IgD-negative memory B cell (primary cell): ENCODE measurements around the gene AMDHD1. TPM values are rescaled to one million over a fixed set of nuclear protein-coding genes. Genes with fewer than 3 reads are reported as not detected.
A peak's percentile ranks its signal among the peaks of the same experiment; 100 is the strongest.
"Not testable (repeated sequence)": the region's sequence is repeated elsewhere in the genome, so short reads cannot be mapped to it uniquely, and the experiment has no call there.

ENCODE experiments used
- H3K27ac Mint-ChIP-seq, 3 donors: one replicate each; pipeline ENCODE4 v1.8.0; 2020 to 2022; ENCODE audit warnings: mild to moderate bottlenecking in 3 of 3, mixed read lengths in 3 of 3, moderate library complexity in 1 of 3
- H3K27me3 Mint-ChIP-seq: one replicate; pipeline ENCODE4 v1.8.0; 2021; ENCODE audit warnings: mixed read lengths
- H3K36me3 Mint-ChIP-seq: one replicate; pipeline ENCODE4 v1.8.0; 2020; ENCODE audit warnings: mild to moderate bottlenecking, mixed read lengths
- H3K4me1 Mint-ChIP-seq, 3 donors: one replicate each; pipeline ENCODE4 v1.8.0; 2020 to 2022; ENCODE audit warnings: mixed read lengths in 3 of 3, mild to moderate bottlenecking in 1 of 3
- H3K4me3 Mint-ChIP-seq, 4 donors: one replicate each; pipeline ENCODE4 v1.8.0; 2020 to 2022; ENCODE audit warnings: mild to moderate bottlenecking in 4 of 4, mixed read lengths in 4 of 4, moderate library complexity in 3 of 4
- H3K9me3 Mint-ChIP-seq, 3 donors: one replicate each; pipeline ENCODE4 v1.8.0; 2020 to 2021; ENCODE audit warnings: mixed read lengths in 3 of 3, mild to moderate bottlenecking in 1 of 3
- polyA plus RNA-seq: library from polyadenylated mRNA; unstranded; fragments of 300-500 nt; fragmentation: Illumina TruSeq; gene quantifications from one replicate; pipeline ENCODE4 v1.2.3, GENCODE V29; 2021

The AMDHD1 gene
- polyA plus RNA-seq, 1 donor from 2014 or later = 2.7 TPM

- Mint-ChIP-seq H3K4me1 (peaks cover 0 to 2% (median 0%) of the 10 kb centered on the region in 3 donors), H3K27me3 (no peaks in the 10 kb centered on the region), H3K27ac (no peak overlapping the region), H3K36me3 (peaks cover 2% of the 10 kb centered on the region), H3K9me3 (peaks cover 0 to 4% (median 0%) of the 10 kb centered on the region in 3 donors), H3K4me3 (peak overlapping the region in 1 of 4 donors; percentile 30)
Measured at GRCh38 chr12:95951515-95951914, 8.4 kb downstream of the AMDHD1 start.

DNA sequence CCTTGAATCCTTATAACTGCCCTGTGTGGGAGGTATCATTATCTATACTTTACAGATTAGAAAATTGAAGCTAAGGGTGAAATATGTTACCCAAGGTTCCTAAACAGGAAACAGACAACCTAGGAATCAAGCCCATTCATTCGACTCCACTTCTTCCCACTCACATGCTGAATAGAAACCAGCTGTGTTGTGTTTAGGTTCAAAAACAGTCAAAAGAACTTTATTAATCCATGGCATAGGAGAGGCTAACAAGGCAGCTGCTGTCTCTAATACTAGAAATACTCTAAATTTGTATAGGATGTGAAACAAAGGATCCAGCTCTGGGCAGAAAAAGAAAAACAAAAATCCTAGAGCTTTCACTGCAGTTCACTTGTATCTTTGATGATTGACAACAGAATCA is 9.9 kb downstream of the AMDHD1 start:
- peaks cover 0 to 4% (median 0%) of the 10 kb centered on the region in 3 donors for H3K9me3 Mint-ChIP-seq
- peaks cover 2% of the 10 kb centered on the region for H3K36me3 Mint-ChIP-seq
- no peak overlapping the region for H3K4me3 Mint-ChIP-seq
- H3K27ac Mint-ChIP-seq = no peak overlapping the region
- no peaks in the 10 kb centered on the region for H3K27me3 Mint-ChIP-seq
- peaks cover 0 to 2% (median 0%) of the 10 kb centered on the region in 3 donors for H3K4me1 Mint-ChIP-seq

DNA sequence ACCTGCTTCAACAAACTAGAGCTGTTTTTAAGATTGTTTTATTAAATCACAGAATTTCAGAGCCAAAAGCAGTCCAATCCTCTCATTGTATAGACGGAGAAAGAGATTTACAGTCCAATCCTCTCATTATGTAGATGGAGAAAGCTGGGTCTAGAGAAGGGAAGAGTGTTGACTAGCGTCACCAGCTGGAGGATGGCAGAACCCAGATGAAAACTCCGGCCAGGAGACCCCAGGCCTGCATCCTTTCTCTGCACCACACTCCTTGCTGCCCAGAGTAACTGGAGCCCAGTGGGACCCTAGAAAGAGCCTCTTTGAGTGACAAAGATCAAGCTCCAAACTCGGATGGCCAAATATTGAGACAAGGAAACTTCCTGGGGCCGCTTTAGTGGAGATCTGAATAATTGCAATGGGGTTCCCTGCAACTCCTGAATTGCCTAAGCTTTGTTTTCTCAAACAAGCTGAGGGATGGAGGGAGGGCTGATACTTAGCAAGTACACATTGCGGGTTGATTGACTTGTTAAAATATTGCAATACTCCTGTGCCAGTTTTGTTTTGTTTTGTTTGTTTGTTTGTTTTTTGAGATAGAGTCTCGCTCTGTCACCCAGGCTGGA is 12.5 kb downstream of the AMDHD1 start:
- H3K4me1 Mint-ChIP-seq = no peaks in the 10 kb centered on the region
- H3K27me3 Mint-ChIP-seq = no peaks in the 10 kb centered on the region
- peaks cover 2% of the 10 kb centered on the region for H3K36me3 Mint-ChIP-seq
- H3K4me3 Mint-ChIP-seq = no peak overlapping the region
- peaks cover 0 to 4% (median 0%) of the 10 kb centered on the region in 3 donors for H3K9me3 Mint-ChIP-seq
- H3K27ac Mint-ChIP-seq = no peak overlapping the region

- H3K27ac Mint-ChIP-seq = no peak overlapping the region
Measured at GRCh38 chr12:95956557-95957145, 13.5 kb downstream of the AMDHD1 start.

GRCh38 chr12:95959107-95959506 is 16.0 kb downstream of the AMDHD1 start:
- Mint-ChIP-seq H3K9me3 (no peaks in the 10 kb centered on the region), H3K4me1 (no peaks in the 10 kb centered on the region), H3K4me3 (no peak overlapping the region), H3K27ac (no peak overlapping the region), H3K27me3 (no peaks in the 10 kb centered on the region), H3K36me3 (peaks cover 3% of the 10 kb centered on the region)

More at GRCh38 chr12:95956557-95957145, 13.5 kb downstream of the AMDHD1 start:
- H3K27me3 Mint-ChIP-seq = no peaks in the 10 kb centered on the region
- no peaks in the 10 kb centered on the region for H3K4me1 Mint-ChIP-seq
- no peak overlapping the region for H3K4me3 Mint-ChIP-seq
- H3K36me3 Mint-ChIP-seq = peaks cover 4% of the 10 kb centered on the region
- H3K9me3 Mint-ChIP-seq = no peaks in the 10 kb centered on the region

DNA sequence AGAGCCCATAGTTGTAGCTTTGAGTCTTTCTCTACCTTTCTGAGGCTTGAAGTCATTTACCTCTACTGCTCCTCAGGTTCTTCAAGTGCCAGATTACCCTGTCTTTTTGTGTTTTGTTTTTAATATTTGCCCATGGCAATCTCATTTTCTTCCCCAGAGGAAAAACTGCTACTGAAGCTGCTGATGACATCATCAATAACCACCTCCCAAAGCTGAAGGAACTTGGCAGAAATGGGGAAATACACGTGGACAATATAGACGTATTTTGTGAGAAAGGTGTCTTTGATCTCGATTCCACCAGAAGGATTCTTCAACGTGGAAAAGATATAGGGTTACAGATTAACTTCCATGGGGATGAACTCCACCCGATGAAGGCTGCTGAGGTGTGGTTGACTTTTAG is 17.1 kb downstream of the AMDHD1 start:
- no peaks in the 10 kb centered on the region for H3K9me3 Mint-ChIP-seq

DNA sequence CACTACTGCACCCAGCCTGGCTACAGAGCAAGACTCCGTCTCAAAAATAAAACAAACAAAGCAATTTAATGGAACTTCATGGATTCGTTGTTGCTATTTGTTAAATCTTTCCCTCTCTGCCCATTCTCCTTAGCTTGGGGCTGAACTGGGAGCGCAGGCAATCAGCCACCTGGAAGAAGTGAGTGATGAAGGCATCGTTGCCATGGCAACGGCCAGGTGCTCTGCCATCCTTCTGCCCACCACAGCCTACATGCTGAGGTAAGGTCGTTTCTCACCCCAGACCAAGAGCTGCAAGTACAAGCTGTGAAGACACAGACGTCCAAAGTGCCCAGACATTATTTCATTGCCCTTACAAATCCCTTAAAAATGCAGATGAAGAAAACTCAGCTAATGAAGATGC is 19.1 kb downstream of the AMDHD1 start:
- Mint-ChIP-seq H3K36me3 (peaks cover 1% of the 10 kb centered on the region), H3K9me3 (no peaks in the 10 kb centered on the region), H3K4me1 (peaks cover 0 to 3% (median 0%) of the 10 kb centered on the region in 3 donors), H3K27me3 (no peaks in the 10 kb centered on the region), H3K27ac (no peak overlapping the region), H3K4me3 (no peak overlapping the region)

More for the DNA sequence above, 17.1 kb downstream of the AMDHD1 start:
- Mint-ChIP-seq H3K4me3 (no peak overlapping the region), H3K27ac (no peak overlapping the region), H3K27me3 (no peaks in the 10 kb centered on the region), H3K36me3 (peaks cover 1% of the 10 kb centered on the region), H3K4me1 (peaks cover 0 to 3% (median 0%) of the 10 kb centered on the region in 3 donors)

DNA sequence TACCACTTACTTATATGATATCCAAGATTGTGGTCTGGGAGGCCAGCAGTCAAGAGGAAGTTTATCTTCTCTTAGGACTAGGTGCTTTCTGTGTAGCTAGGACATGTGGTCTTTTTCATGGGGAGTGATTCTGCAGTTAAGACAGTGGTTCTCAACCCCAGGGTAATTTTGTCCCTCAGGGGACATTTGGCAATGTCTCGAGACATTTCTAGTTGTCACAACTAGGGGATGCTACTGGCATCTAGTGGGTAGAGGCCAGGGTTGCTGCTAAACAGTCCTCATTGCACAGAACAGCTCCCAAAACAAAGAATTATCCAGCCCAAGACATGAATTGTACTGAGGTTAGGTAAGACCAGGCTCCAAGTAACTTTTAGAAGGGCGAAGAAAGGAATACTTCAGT is 20.0 kb downstream of the AMDHD1 start:
- Mint-ChIP-seq H3K4me1 (peaks cover 0 to 3% (median 0%) of the 10 kb centered on the region in 3 donors), H3K4me3 (no peak overlapping the region), H3K9me3 (no peaks in the 10 kb centered on the region), H3K27ac (no peak overlapping the region), H3K27me3 (no peaks in the 10 kb centered on the region), H3K36me3 (peaks cover 1% of the 10 kb centered on the region)

DNA sequence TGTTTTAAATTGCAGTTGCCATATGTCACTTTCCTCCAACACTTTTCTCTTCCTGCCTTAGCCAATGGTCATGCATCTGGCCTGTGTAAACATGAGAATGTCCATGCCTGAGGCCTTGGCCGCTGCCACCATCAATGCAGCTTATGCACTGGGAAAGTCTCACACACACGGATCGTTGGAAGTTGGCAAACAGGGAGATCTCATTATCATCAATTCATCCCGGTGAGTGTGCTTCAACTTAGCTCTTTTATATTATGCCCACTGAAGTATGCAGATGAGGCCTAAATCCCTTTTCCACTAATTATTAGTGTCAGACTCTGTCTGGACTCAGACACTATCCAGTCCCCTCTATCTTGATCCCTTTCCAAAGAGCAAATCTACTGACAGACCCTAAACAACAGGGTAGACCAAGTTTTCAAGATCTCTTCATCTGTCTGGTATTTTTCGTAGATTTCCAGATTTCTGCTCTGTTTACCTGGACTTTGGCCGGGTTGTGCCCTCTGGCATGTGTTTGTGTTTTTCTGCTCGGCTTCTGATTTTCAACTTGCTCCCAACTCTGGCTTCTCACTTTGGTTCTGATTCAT is 23.2 kb downstream of the AMDHD1 start:
- no peaks in the 10 kb centered on the region for H3K9me3 Mint-ChIP-seq

GRCh38 chr12:95967301-95967700 is 24.2 kb downstream of the AMDHD1 start:
- H3K9me3 Mint-ChIP-seq = no peaks in the 10 kb centered on the region
- H3K27me3 Mint-ChIP-seq = no peaks in the 10 kb centered on the region

More for the DNA sequence above, 23.2 kb downstream of the AMDHD1 start:
- Mint-ChIP-seq H3K27me3 (no peaks in the 10 kb centered on the region), H3K4me3 (no peak overlapping the region), H3K36me3 (peaks cover 1% of the 10 kb centered on the region), H3K4me1 (peaks cover 0 to 3% (median 0%) of the 10 kb centered on the region in 3 donors), H3K27ac (no peak overlapping the region)

GRCh38 chr12:95969116-95969515 is 26.0 kb downstream of the AMDHD1 start:
- H3K27ac Mint-ChIP-seq, H3K27me3 Mint-ChIP-seq, H3K36me3 Mint-ChIP-seq, H3K4me3 Mint-ChIP-seq, H3K9me3 Mint-ChIP-seq, H3K4me1 Mint-ChIP-seq: not testable (repeated sequence)

More at GRCh38 chr12:95967301-95967700, 24.2 kb downstream of the AMDHD1 start:
- Mint-ChIP-seq H3K27ac (no peak overlapping the region), H3K36me3 (no peaks in the 10 kb centered on the region), H3K4me1 (peaks cover 0 to 3% (median 0%) of the 10 kb centered on the region in 3 donors), H3K4me3 (no peak overlapping the region)

DNA sequence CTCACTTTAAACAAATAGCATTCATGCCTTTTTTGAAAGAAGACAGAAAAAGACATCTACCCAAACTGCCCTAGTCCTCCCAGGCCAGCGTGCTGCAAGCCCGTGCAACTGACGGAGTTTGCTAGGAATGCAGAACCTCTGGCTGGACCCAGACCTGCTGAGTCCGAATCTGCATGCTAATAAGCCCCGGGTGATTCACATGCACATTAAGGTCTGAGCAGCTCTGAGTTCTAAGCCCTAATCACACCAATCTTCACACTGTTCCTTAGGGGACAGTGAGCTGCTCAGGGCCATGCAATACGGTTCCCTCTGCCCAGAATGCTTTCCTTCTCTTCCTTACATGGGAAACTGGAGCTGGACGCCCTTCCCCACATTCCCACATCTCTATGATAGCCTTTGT is 27.8 kb downstream of the AMDHD1 start:
- Mint-ChIP-seq H3K4me1 (no peaks in the 10 kb centered on the region), H3K27me3 (no peaks in the 10 kb centered on the region), H3K27ac (no peak overlapping the region), H3K4me3 (no peak overlapping the region), H3K9me3 (no peaks in the 10 kb centered on the region), H3K36me3 (no peaks in the 10 kb centered on the region)

DNA sequence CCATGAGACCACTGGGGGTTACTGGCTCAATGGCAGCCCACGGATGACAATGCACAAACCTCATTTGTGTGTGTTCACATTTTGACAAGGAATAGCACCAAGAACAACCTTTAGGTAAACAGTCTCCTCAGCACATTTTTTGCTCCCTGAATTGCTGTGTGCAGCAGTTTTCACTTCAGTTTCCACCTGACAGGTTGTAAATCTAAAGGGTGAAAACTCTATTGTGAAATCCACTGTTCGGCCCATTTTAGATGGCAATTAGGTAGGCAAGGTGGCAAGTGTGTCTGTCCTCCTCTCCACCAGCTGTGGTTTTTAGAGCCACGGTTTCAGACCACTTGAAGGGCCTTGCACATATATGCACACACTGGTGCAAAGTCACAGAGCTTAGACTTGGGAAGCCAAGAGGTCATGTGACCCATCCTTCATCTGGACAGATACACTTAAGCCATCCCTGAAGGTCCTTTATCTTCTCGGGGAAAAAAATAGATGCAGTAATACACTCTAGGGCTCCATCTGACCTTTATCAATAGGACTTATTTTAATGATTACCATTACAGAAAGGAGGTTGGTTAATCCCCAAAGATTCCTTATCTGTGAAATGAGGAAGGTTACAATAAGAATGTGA is 29.8 kb downstream of the AMDHD1 start:
- H3K27me3 Mint-ChIP-seq = no peaks in the 10 kb centered on the region
- no peaks in the 10 kb centered on the region for H3K4me1 Mint-ChIP-seq
- H3K27ac Mint-ChIP-seq = no peak overlapping the region
- no peaks in the 10 kb centered on the region for H3K9me3 Mint-ChIP-seq
- H3K36me3 Mint-ChIP-seq = peaks cover 1% of the 10 kb centered on the region
- no peak overlapping the region for H3K4me3 Mint-ChIP-seq

DNA sequence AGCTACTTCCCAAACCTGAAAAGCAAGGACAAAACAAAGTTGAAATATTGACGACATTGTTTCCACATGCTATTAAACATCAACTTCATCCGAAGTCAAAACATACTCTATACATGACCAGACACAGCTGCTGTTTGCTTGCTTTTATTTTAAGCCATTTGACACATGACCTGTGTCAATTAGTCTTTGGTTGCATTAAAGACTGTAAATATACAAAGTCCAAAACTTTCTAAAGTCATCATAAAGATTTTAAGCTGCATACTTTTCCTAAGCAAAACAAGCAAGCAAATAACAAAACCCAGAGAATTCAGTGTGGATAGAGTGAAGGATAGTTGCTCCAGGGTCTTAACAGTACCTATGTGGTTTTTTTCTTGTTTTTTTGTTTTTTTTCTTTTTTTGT is 31.2 kb downstream of the AMDHD1 start:
- H3K9me3 Mint-ChIP-seq = no peaks in the 10 kb centered on the region
- no peaks in the 10 kb centered on the region for H3K27me3 Mint-ChIP-seq
- H3K4me1 Mint-ChIP-seq = no peaks in the 10 kb centered on the region
- H3K27ac Mint-ChIP-seq = no peak overlapping the region
- no peak overlapping the region for H3K4me3 Mint-ChIP-seq
- H3K36me3 Mint-ChIP-seq = peaks cover 1% of the 10 kb centered on the region

GRCh38 chr12:95975491-95975890 is 32.4 kb downstream of the AMDHD1 start:
- Mint-ChIP-seq H3K36me3 (peaks cover 1% of the 10 kb centered on the region), H3K9me3 (no peaks in the 10 kb centered on the region)

More at GRCh38 chr12:95975491-95975890, 32.4 kb downstream of the AMDHD1 start:
- H3K27me3 Mint-ChIP-seq = no peaks in the 10 kb centered on the region
- H3K4me3 Mint-ChIP-seq = no peak overlapping the region
- no peaks in the 10 kb centered on the region for H3K4me1 Mint-ChIP-seq
- H3K27ac Mint-ChIP-seq = no peak overlapping the region
